Smooth muscle cell (in vitro differentiated cells): ENCODE measurements around the gene UNC119B. TPM values are rescaled to one million over a fixed set of nuclear protein-coding genes. Genes with fewer than 3 reads are reported as not detected.

ENCODE experiments used
- DNase-seq: peaks from one replicate; lab custom pipeline; 2025; ENCODE audit not compliant: unreplicated experiment; lab: John Stamatoyannopoulos, UW
- H2AFZ ChIP-seq: fragments of 200-600 bp; sonication (generic); 2 replicates; pipeline ENCODE4 v1.6.0; 2016; ENCODE audit warnings: antibody characterized with exemption, low read depth, mild to moderate bottlenecking
- H3F3A ChIP-seq: fragments of 200-600 bp; sonication (generic); 2 replicates; pipeline ENCODE4 v1.6.0; 2017; ENCODE audit warnings: antibody characterized with exemption, low read depth
- H3K27ac ChIP-seq: fragments of 200-600 bp; sonication (generic); 2 replicates; pipeline ENCODE4 v1.5.1; 2016; ENCODE audit warnings: low read depth, mild to moderate bottlenecking
- H3K27me3 ChIP-seq: fragments of 200-600 bp; sonication (generic); 2 replicates; pipeline ENCODE4 v1.6.1; 2016; ENCODE audit warnings: low read depth, mild to moderate bottlenecking
- H3K36me3 ChIP-seq: fragments of 200-600 bp; sonication (generic); 2 replicates; pipeline ENCODE4 v1.5.1; 2016; ENCODE audit warnings: low read depth
- H3K4me1 ChIP-seq: fragments of 200-600 bp; sonication (generic); 2 replicates; pipeline ENCODE4 v1.5.1; 2016; ENCODE audit warnings: low read depth
- H3K4me2 ChIP-seq: fragments of 200-600 bp; sonication (generic); 2 replicates; pipeline ENCODE4 v1.6.0; 2016; ENCODE audit warnings: mild to moderate bottlenecking
- H3K4me3 ChIP-seq: fragments of 200-600 bp; sonication (generic); 2 replicates; pipeline ENCODE4 v1.5.1; 2016; ENCODE audit warnings: mild to moderate bottlenecking
- H3K79me2 ChIP-seq: fragments of 200-600 bp; sonication (generic); 2 replicates; pipeline ENCODE4 v1.6.0; 2016; ENCODE audit warnings: low read depth, mild to moderate bottlenecking
- H3K9ac ChIP-seq: fragments of 200-600 bp; sonication (generic); 2 replicates; pipeline ENCODE4 v1.6.0; 2016; ENCODE audit warnings: low read depth
- H3K9me3 ChIP-seq: fragments of 200-600 bp; sonication (generic); replicated peaks from 2 replicates; pipeline ENCODE4 v1.5.1; 2016; ENCODE audit warnings: low read depth
- H4K20me1 ChIP-seq: fragments of 200-600 bp; sonication (generic); 2 replicates; pipeline ENCODE4 v1.6.0; 2016; ENCODE audit warnings: low read depth
- CTCF ChIP-seq: fragments of 200-600 bp; sonication (generic); IDR thresholded peaks from 2 replicates; pipeline ENCODE4 v1.5.1; 2017; ENCODE audit warnings: borderline replicate concordance, mild to moderate bottlenecking, antibody characterized with exemption; ENCODE audit not compliant: insufficient read depth, poor library complexity, severe bottlenecking
- WGBS: methylation state at CpG from one replicate; pipeline ENCODE4 v1.1.7; 2016; ENCODE audit warnings: low lambda C conversion rate; 5-methylcytosine and 5-hydroxymethylcytosine counted together
- polyA plus RNA-seq: library from polyadenylated mRNA; unstranded; fragments of >200 nt; fragmentation: Nextera tagmentation; extraction: Ambion mirVana; gene quantifications from 2 replicates; pipeline ENCODE4 v1.2.1, GENCODE V29; 2016
- total RNA-seq: library from RNA; depleted of rRNA; stranded (reverse); fragments of >200 nt; gene quantifications from 2 replicates; pipeline ENCODE4 v1.2.3, GENCODE V29; 2014

UNC119B gene
- total and polyA plus RNA-seq, 2 experiments from 2014 or later = 9.8 to 18.9 TPM

GRCh38 chr12:120739031-120739762, 28.9 kb downstream of the UNC119B start:
- no peak overlapping the region for H3K4me3 ChIP-seq
- H3K4me2 ChIP-seq = no peak overlapping the region
- H3K9ac ChIP-seq = no peak overlapping the region
- H4K20me1 ChIP-seq = no peaks in the 10 kb centered on the region
- H3K9me3 ChIP-seq = no peaks in the 10 kb centered on the region
- 97% methylated on average over 38 of the region's 38 CpGs for WGBS
- no peak for DNase-seq
- no peaks in the 10 kb centered on the region for H3K79me2 ChIP-seq
- H3K27me3 ChIP-seq = no peaks in the 10 kb centered on the region
- H3F3A ChIP-seq = no peaks in the 10 kb centered on the region
- no peak overlapping the region for H2AFZ ChIP-seq
- no peak for TF ChIP-seq CTCF
- no peaks in the 10 kb centered on the region for H3K4me1 ChIP-seq
- H3K36me3 ChIP-seq = no peaks in the 10 kb centered on the region
- no peak overlapping the region for H3K27ac ChIP-seq

DNA sequence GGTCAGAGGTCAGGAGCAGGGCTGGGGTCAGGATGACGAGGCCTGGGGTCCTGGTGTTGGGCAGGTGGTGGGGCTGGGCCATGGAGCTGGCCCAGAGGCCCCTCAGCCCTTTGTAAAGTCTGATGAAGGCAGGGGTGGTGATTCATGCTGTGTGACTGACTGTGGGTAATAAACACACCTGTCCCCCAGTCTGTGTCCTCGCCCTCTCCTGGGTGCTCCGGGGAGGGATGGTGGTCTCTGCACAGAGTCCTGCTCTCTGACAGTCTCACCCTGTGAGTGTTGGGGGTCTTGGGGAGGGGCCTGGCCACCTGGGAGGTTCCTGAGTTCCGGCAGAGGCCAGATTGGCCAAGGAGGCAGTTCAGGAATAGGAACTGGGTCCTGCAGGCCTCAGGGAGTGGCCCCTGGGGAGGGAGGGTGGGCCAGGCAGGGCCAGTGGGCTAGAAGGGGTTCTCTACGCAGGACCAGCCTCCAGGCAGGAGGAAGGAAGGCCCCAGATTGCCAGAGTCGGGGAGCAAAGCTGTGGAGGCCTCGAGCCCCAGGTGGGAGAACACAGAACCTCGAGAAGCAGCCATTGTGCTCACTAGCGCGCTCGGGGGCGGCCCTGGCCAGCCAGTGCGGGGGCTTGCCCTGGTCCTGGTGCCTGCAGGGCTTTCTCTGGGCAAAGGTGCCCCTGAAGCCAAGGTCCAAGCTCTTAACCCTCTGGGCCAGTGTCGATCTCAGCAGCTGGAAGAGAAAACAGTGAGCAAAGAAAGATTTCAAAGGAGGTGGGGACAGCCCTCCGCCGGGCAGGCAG, 29.8 kb downstream of the UNC119B start:
- H4K20me1 ChIP-seq = no peaks in the 10 kb centered on the region

DNA sequence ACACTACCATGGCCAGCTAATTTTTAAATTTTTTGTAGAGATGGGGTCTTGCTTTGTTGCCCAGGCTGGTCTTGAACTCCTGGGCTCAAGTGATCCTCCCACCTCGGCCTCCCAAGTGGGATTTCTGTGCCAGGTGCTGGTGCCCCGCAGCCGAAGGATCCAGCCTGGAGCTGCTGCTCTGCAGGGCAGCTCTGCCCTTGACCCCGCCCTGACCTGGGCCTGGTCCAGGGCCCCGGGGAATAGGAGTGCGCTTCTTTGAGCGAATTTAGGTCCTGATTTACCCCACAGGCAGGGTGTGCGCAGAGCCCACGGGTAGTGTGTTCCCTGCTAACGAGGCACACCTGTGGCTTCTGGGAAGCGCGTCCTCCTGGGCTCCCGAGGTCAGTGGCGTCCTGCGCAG, 30.6 kb downstream of the UNC119B start:
- Histone ChIP-seq H2AFZ (no peak overlapping the region), H3K4me2 (no peak overlapping the region), H3K27ac (no peak overlapping the region), H3K27me3 (no peaks in the 10 kb centered on the region), H4K20me1 (no peaks in the 10 kb centered on the region), H3K4me1 (no peaks in the 10 kb centered on the region), H3K4me3 (no peak overlapping the region), H3K36me3 (no peaks in the 10 kb centered on the region), H3F3A (no peaks in the 10 kb centered on the region), H3K79me2 (no peaks in the 10 kb centered on the region), H3K9me3 (no peaks in the 10 kb centered on the region), H3K9ac (no peak overlapping the region)
- no peak for TF ChIP-seq CTCF
- 93% methylated on average over 15 of the region's 15 CpGs for WGBS
- DNase-seq = no peak

More for the DNA sequence above, 29.8 kb downstream of the UNC119B start:
- DNase-seq = no peak
- no peaks in the 10 kb centered on the region for H3K9me3 ChIP-seq
- no peaks in the 10 kb centered on the region for H3K27me3 ChIP-seq
- TF ChIP-seq CTCF = no peak
- 87% methylated on average over 16 of the region's 16 CpGs for WGBS
- H2AFZ ChIP-seq = no peak overlapping the region
- H3K4me1 ChIP-seq = no peaks in the 10 kb centered on the region
- H3K4me3 ChIP-seq = no peak overlapping the region
- H3K27ac ChIP-seq = no peak overlapping the region
- H3K36me3 ChIP-seq = no peaks in the 10 kb centered on the region
- no peaks in the 10 kb centered on the region for H3K79me2 ChIP-seq
- H3F3A ChIP-seq = no peaks in the 10 kb centered on the region
- H3K4me2 ChIP-seq = no peak overlapping the region
- H3K9ac ChIP-seq = no peak overlapping the region
